ENCODE results near the gene ARAP1.

The ARAP1 gene

GRCh38 chr11:72641522-72642042, 110.6 kb downstream of the ARAP1 start:
- DNase-seq (ENCODE audit: low read depth) = no peak
- no peak overlapping the region for H3K4me3 ChIP-seq (ENCODE audit: control insufficient read depth, low read depth, low read length)
- TF ChIP-seq CTCF (conservative IDR thresholded peaks at IDR 0.05; ENCODE audit: control insufficient read depth, insufficient read depth, low read depth, low read length) = no peak

GRCh38 chr11:72639502-72640375, 112.5 kb downstream of the ARAP1 start:
- no peak for TF ChIP-seq CTCF (conservative IDR thresholded peaks at IDR 0.05; ENCODE audit: control insufficient read depth, insufficient read depth, low read depth, low read length)
- no peak for DNase-seq (ENCODE audit: low read depth)
- H3K4me3 ChIP-seq (ENCODE audit: control insufficient read depth, low read depth, low read length) = no peak overlapping the region

- no peak overlapping the region for H3K4me3 ChIP-seq (ENCODE audit: control insufficient read depth, low read depth, low read length)
- DNase-seq (ENCODE audit: low read depth) = no peak
Measured at GRCh38 chr11:72637926-72638325, 114.3 kb downstream of the ARAP1 start.

GRCh38 chr11:72637198-72637597, 115.0 kb downstream of the ARAP1 start:
- no peak for TF ChIP-seq CTCF (conservative IDR thresholded peaks at IDR 0.05; ENCODE audit: control insufficient read depth, insufficient read depth, low read depth, low read length)
- DNase-seq (ENCODE audit: low read depth) = no peak
- H3K4me3 ChIP-seq (ENCODE audit: control insufficient read depth, low read depth, low read length) = no peak overlapping the region

More at GRCh38 chr11:72637926-72638325, 114.3 kb downstream of the ARAP1 start:
- TF ChIP-seq CTCF (conservative IDR thresholded peaks at IDR 0.05; ENCODE audit: control insufficient read depth, insufficient read depth, low read depth, low read length) = no peak

GRCh38 chr11:72636376-72636775, 115.8 kb downstream of the ARAP1 start:
- no peak overlapping the region for H3K4me3 ChIP-seq (ENCODE audit: control insufficient read depth, low read depth, low read length)
- TF ChIP-seq CTCF (conservative IDR thresholded peaks at IDR 0.05; ENCODE audit: control insufficient read depth, insufficient read depth, low read depth, low read length) = no peak
- no peak for DNase-seq (ENCODE audit: low read depth)

- TF ChIP-seq CTCF (conservative IDR thresholded peaks at IDR 0.05; ENCODE audit: control insufficient read depth, insufficient read depth, low read depth, low read length) = no peak
- no peak overlapping the region for H3K4me3 ChIP-seq (ENCODE audit: control insufficient read depth, low read depth, low read length)
- DNase-seq (ENCODE audit: low read depth) = no peak
Measured at GRCh38 chr11:72635933-72636332, 116.3 kb downstream of the ARAP1 start.
